ENCODE measurements around the gene ADAMTS3.

DNA sequence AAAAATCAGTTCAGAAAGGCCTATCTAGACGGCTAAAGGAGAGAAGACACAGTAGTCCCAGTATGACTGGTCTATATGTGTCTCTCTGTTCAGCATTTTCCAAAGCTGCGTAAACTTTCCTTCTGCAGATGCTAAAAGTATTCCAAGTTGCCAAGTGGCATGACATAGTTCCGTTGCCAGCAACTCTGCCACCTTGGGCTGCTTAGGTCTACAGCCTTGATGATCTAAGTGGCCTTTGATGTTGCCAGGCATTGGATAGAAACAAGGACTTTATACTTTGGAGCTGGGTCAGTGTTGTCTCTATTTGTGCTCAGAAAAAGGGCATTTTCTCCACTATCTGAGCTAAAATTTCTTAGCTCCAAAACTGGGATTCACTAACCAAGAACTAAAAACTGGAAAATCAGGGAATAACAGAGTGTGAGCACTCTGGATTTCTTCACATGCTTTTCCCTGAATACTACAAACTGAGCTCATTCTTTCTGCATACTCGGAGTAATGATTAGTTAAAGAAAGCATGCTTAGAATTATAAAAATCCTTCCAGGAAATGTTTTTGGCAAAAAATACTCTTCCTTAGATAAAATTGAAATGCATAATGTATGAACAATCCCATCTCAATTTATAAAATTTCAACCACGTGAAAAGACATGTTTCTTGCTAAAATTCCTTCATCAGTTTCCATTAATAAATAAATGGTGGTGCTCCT, 191.4 kb downstream of the ADAMTS3 start:
- TF ChIP-seq, protein P1, sequence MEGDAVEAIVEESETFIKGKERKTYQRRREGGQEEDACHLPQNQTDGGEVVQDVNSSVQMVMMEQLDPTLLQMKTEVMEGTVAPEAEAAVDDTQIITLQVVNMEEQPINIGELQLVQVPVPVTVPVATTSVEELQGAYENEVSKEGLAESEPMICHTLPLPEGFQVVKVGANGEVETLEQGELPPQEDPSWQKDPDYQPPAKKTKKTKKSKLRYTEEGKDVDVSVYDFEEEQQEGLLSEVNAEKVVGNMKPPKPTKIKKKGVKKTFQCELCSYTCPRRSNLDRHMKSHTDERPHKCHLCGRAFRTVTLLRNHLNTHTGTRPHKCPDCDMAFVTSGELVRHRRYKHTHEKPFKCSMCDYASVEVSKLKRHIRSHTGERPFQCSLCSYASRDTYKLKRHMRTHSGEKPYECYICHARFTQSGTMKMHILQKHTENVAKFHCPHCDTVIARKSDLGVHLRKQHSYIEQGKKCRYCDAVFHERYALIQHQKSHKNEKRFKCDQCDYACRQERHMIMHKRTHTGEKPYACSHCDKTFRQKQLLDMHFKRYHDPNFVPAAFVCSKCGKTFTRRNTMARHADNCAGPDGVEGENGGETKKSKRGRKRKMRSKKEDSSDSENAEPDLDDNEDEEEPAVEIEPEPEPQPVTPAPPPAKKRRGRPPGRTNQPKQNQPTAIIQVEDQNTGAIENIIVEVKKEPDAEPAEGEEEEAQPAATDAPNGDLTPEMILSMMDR (IDR thresholded peaks at IDR 0.05), result no peak
- TF ChIP-seq POLR2A (IDR thresholded peaks at IDR 0.05), result no peak
